NB4 (cell line): ENCODE data around the gene SLC22A5.

Experiments
- CTCF ChIP-seq: IDR thresholded peaks from one replicate; pipeline ENCODE4 v1.5.1; 2012; ENCODE audit warnings: low read depth, low read length
- MAX ChIP-seq: IDR thresholded peaks from 2 replicates; pipeline ENCODE4 v1.6.1; 2011; ENCODE audit warnings: low read depth, low read length
- POLR2A ChIP-seq: IDR thresholded peaks from 2 replicates; pipeline ENCODE4 v1.6.1; 2011; ENCODE audit warnings: mild to moderate bottlenecking; ENCODE audit not compliant: insufficient read length; ENCODE audit errors: extremely low read depth

GRCh38 chr5:132323202-132323601 is 46.3 kb upstream of the SLC22A5 start:
- TF ChIP-seq POLR2A: no peak
- TF ChIP-seq CTCF: no peak
- TF ChIP-seq MAX: no peak
